Measurements from ENCODE around the gene NDE1. TPM values are rescaled to one million over a fixed set of nuclear protein-coding genes. Genes with fewer than 3 reads are reported as not detected.

NDE1 gene
- total and polyA plus RNA-seq, 9 of the 15 experiments (the other 6 are each of a cell fraction or from before 2014, with no cell fraction given) = 3.1 to 59.9 (median 30.0) TPM

- no peak overlapping the region for H3K4me2 ChIP-seq (ENCODE audit: insufficient read depth, low read length)
- no peak for ATAC-seq
- in situ Hi-C loops (cut with MboI) (no loop called here), intact Hi-C loops (cut with micrococcal nuclease) (no loop called here)
- H3K9me1 ChIP-seq (ENCODE audit: control insufficient read depth, insufficient read depth, low read length) = no peaks in the 10 kb centered on the region
- H3K79me2 ChIP-seq (ENCODE audit: control insufficient read depth, insufficient read depth, low read length) = no peaks in the 10 kb centered on the region
- no peak for DNase-seq (ENCODE audit: extremely low read depth in 1 of 4, low spot score in 3 of 4)
- H2AFZ ChIP-seq (ENCODE audit: low read depth, low read length) = no peak overlapping the region
- no peak overlapping the region for H3K4me3 ChIP-seq
- H4K20me1 ChIP-seq (replicated peaks; ENCODE audit: control insufficient read depth, insufficient read depth, low read length) = no peaks in the 10 kb centered on the region
- H3K9me3 ChIP-seq (replicated peaks; ENCODE audit: control insufficient read depth, insufficient read depth, low read depth, low read length) = no peaks in the 10 kb centered on the region
- TF ChIP-seq POLR3G (IDR thresholded peaks at IDR 0.05; ENCODE audit: extremely low read depth, insufficient read length, insufficient replicate concordance) (no peak), YY1 (IDR thresholded peaks at IDR 0.05; ENCODE audit: borderline replicate concordance in 1 of 3, control insufficient read depth in 1 of 3, extremely low read depth in 1 of 3, insufficient read depth in 3 of 3, insufficient read length in 1 of 3, insufficient replicate concordance in 2 of 3, low read depth in 1 of 3, low read length in 2 of 3) (peak in 1 of 3 experiments; percentile 61)
- BruUV-seq (replicated peaks) = no TSS peak
- 17% methylated on average over 4 of the region's 4 CpGs for WGBS (ENCODE audit: insufficient coverage, low coverage, missing lambda C conversion rate)
- peaks cover 18 to 32% of the 10 kb centered on the region in 2 experiments for H3K27me3 ChIP-seq (ENCODE audit: control insufficient read depth in 2 of 2, insufficient read depth in 2 of 2, low read length in 2 of 2)
- no peak overlapping the region for H3K9ac ChIP-seq (ENCODE audit: insufficient read depth in 1 of 2, low read depth in 2 of 2, low read length in 2 of 2)
- ChIA-PET CTCF (ENCODE audit: low intra/inter-chr PET ratio) (interaction anchor here (0.7 kb wide), 1 partner anchor 431 kb away, joined by 3 read pairs; no protein-coding TSS in a partner anchor), POLR2A (no interaction called here)
- H3K36me3 ChIP-seq (ENCODE audit: control insufficient read depth, insufficient read depth, low read length) = no peaks in the 10 kb centered on the region
- H3K4me1 ChIP-seq (replicated peaks in 1 of 2; ENCODE audit: control insufficient read depth in 2 of 2, insufficient read depth in 2 of 2, low read length in 2 of 2) = peaks cover 0 to 6% of the 10 kb centered on the region in 2 experiments; a peak in 2 of 5 replicates
- H3K27ac ChIP-seq (ENCODE audit: extremely low read depth, low read depth, low read length) = no peak overlapping the region
- FAIRE-seq = no peak
These were observed 109.0 kb downstream of the NDE1 start for GRCh38 chr16:15759070-15759469.

GRCh38 chr16:15760129-15760528, 110.1 kb downstream of the NDE1 start:
- H3K36me3 ChIP-seq (ENCODE audit: control insufficient read depth, insufficient read depth, low read length) = no peaks in the 10 kb centered on the region
- intact Hi-C loops (cut with micrococcal nuclease) = no loop called here
- no peaks in the 10 kb centered on the region for H3K79me2 ChIP-seq (ENCODE audit: control insufficient read depth, insufficient read depth, low read length)
- WGBS (ENCODE audit: insufficient coverage, low coverage, missing lambda C conversion rate) = 0% methylated on average over 1 of the region's 1 CpG
- no peak for ATAC-seq
- H3K9ac ChIP-seq (ENCODE audit: insufficient read depth in 1 of 2, low read depth in 2 of 2, low read length in 2 of 2) = no peak overlapping the region
- H3K27me3 ChIP-seq (ENCODE audit: control insufficient read depth in 2 of 2, insufficient read depth in 2 of 2, low read length in 2 of 2) = peaks cover 18 to 32% of the 10 kb centered on the region in 2 experiments
- H3K27ac ChIP-seq (ENCODE audit: extremely low read depth, low read depth, low read length) = no peak overlapping the region
- no peak for DNase-seq (ENCODE audit: extremely low read depth in 1 of 4, low spot score in 3 of 4)
- H4K20me1 ChIP-seq (replicated peaks; ENCODE audit: control insufficient read depth, insufficient read depth, low read length) = no peaks in the 10 kb centered on the region
- peaks cover 0 to 6% of the 10 kb centered on the region in 2 experiments; a peak in 2 of 5 replicates for H3K4me1 ChIP-seq (replicated peaks in 1 of 2; ENCODE audit: control insufficient read depth in 2 of 2, insufficient read depth in 2 of 2, low read length in 2 of 2)
- BruUV-seq (replicated peaks) = no TSS peak
- H3K4me3 ChIP-seq = no peak overlapping the region
- H3K4me2 ChIP-seq (ENCODE audit: insufficient read depth, low read length) = no peak overlapping the region
- ChIA-PET POLR2A (no interaction called here), CTCF (ENCODE audit: low intra/inter-chr PET ratio) (no interaction called here)
- no peak for FAIRE-seq
- H2AFZ ChIP-seq (ENCODE audit: low read depth, low read length) = no peak overlapping the region
- no peaks in the 10 kb centered on the region for H3K9me1 ChIP-seq (ENCODE audit: control insufficient read depth, insufficient read depth, low read length)
- in situ Hi-C loops (cut with MboI) = no loop called here
- TF ChIP-seq RERE (CRISPR knock-in tag; IDR thresholded peaks at IDR 0.05; ENCODE audit: borderline replicate concordance) (no peak), EHMT2 (IDR thresholded peaks at IDR 0.05) (0 out of 2 replicates have a peak, but pooled peaks have one; percentile 21), ZNF24 (IDR thresholded peaks at IDR 0.05) (peak; percentile 45; the same call in 1 of the 2 replicates)
- no peaks in the 10 kb centered on the region for H3K9me3 ChIP-seq (replicated peaks; ENCODE audit: control insufficient read depth, insufficient read depth, low read depth, low read length)
